Body of pancreas (tissue), 4 donors: ENCODE measurements around the gene A4GNT.

Source experiments
- CTCF ChIP-seq, 7 experiments: fragments of 450-650 bp in 4 of 7; fragments of 200-600 bp in 3 of 7; sonication (generic) in 3 of 7; IDR thresholded peaks; one replicate each; pipeline ENCODE4 v1.5.1; 2016 to 2019; ENCODE audit warnings: antibody characterized with exemption in 7 of 7
- POLR2A ChIP-seq, 3 donors: fragments of 450-650 bp; IDR thresholded peaks; one replicate each; pipeline ENCODE4 v1.6.1; 2016; ENCODE audit warnings: antibody characterized with exemption in 3 of 3, mild to moderate bottlenecking in 2 of 3

- TF ChIP-seq CTCF (IDR thresholded peaks at IDR 0.05) (no peak), POLR2A (IDR thresholded peaks at IDR 0.05) (no peak)
Measured at GRCh38 chr3:138172625-138173024, 40.4 kb upstream of the A4GNT start.
